ENCODE results near the gene RPRD2.

GRCh38 chr1:150376110-150376509 lies 12.2 kb downstream of the RPRD2 start:
- TF ChIP-seq POLR2AphosphoS5 (IDR thresholded peaks at IDR 0.05; ENCODE audit: insufficient read depth in 1 of 2, low read depth in 1 of 2), result no peak
- TF ChIP-seq, protein P1, sequence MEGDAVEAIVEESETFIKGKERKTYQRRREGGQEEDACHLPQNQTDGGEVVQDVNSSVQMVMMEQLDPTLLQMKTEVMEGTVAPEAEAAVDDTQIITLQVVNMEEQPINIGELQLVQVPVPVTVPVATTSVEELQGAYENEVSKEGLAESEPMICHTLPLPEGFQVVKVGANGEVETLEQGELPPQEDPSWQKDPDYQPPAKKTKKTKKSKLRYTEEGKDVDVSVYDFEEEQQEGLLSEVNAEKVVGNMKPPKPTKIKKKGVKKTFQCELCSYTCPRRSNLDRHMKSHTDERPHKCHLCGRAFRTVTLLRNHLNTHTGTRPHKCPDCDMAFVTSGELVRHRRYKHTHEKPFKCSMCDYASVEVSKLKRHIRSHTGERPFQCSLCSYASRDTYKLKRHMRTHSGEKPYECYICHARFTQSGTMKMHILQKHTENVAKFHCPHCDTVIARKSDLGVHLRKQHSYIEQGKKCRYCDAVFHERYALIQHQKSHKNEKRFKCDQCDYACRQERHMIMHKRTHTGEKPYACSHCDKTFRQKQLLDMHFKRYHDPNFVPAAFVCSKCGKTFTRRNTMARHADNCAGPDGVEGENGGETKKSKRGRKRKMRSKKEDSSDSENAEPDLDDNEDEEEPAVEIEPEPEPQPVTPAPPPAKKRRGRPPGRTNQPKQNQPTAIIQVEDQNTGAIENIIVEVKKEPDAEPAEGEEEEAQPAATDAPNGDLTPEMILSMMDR (IDR thresholded peaks at IDR 0.05), result no peak
- no peak for TF ChIP-seq POLR2A (IDR thresholded peaks at IDR 0.05)
